GM19455 (cell line): ENCODE measurements around the gene LDLRAD4.
"Not testable (repeated sequence)": the region's sequence is repeated elsewhere in the genome, so short reads cannot be mapped to it uniquely, and the experiment has no call there.

Experiments
- ATAC-seq: cut with Tn5 transposase; IDR thresholded peaks from one replicate; pipeline ENCODE4 v1.9.1; 2021; ENCODE audit not compliant: unreplicated experiment

The LDLRAD4 gene

DNA sequence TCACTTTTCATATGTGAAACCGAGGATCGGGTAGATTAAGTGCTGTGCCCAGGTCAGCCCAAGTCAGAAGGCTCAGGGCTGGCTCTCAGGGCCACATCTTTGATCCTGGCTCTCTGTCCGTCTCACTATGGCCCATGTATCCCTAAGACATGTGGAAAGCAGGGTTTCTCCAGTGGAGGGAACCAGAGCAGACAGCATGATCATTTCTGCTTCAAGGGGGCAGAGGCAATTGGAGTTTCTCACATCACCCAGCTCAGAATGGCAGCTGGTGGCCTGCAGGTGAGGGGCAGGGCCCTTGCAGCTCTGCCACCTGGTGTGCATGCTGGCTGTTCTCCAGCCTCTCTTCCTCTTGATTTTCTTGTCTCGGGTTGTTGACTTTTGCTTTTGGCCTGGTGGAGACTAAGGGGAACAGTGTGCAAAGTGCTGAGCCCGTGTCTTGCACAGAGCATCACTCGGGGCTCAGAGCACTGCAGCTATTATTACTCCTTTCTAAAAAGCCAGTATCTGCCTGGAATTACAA lies 27.0 kb downstream of the LDLRAD4 start:
- ATAC-seq, result no peak

DNA sequence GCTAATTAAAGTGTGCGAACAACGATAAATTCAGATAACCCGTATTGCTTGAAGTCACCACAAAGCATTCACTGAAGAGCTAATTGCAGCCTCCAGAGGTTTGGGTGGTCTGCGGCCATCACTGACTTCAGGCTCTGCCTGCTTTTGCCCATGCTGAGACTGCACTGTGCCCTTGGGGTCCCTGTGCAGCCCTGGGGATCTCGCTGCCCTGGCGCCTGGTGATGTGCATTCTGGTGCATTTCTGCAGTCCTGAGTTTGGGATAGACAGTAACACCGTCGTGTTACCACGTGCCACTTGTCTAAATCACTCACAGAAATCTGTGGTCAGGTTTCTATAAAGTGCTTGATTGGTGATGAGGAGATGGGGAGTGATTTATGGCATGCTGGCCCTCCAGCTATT lies 27.6 kb downstream of the LDLRAD4 start:
- ATAC-seq, result no peak

DNA sequence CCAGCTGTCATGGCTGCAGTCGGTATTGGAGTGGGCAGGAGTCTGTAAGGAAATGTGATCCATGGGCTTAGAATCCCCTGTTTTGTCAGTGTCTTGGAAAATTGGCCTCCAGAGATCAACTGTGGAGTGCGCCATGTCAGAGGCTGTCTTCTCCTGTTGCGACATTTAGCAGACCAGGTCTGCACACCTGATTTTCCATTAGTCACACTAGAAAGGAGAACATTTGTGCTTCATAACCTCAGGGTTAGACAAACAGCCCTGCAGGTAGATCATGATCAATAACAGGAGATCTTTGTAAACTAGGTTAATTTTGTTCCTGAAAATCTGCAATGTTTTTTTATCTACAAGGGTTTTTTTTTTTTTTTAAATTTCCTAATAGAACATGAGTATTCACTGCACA lies 28.0 kb downstream of the LDLRAD4 start:
- no peak for ATAC-seq

DNA sequence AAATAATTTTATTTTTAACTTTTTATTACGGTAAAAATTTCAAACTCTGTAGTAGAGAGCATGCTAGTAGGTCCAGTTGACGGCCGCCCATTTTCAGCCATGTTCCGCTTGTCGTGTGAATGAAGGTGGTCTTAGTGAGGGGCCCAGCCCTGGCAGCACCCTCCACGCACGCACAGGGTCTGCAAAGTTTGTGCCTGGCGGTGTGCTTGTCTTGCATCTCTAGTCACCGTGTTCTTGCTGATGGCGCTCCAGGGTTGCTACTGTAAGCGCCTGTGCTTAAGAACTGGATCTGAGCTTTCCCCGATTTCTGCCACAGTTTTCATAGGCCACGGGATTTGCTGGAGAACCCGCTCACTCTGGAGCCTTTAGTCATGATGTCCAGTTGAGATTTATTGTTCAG lies 28.9 kb downstream of the LDLRAD4 start:
- ATAC-seq, result no peak

DNA sequence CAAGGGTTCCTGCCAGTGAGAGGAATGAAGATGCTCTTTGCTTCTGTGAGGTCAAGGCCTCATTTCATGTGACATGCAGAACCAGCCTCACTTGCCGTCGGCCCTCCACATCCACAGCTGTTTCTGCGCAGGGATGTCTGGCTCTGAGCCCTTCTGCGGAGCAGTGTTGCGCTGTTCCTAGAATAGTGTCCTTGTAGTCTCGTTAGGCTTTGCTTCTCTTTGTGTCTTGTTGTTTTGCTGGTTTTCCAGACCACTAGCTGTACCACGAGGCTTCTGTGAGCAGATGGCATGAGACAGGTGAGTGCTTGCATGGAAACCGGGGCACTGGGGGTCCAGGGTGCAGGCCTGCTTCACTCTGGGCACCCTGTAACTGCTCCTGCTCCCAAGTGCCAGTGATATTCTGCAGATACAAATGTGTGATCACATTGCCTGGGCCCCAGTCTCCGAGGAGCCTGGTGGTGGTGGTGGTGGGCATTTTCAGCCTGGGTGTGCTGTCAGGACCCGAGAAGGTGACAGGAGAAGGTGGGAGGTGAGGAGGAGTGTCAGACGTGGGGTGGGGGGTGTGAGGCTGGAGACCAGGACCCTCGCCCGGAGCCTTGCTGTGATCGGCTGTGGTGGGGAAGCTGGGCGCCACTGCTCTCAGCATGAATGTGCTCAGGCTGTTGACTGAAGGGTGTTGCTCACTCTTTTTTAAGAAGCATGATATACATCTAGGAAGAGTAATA lies 34.3 kb downstream of the LDLRAD4 start:
- ATAC-seq, result no peak

DNA sequence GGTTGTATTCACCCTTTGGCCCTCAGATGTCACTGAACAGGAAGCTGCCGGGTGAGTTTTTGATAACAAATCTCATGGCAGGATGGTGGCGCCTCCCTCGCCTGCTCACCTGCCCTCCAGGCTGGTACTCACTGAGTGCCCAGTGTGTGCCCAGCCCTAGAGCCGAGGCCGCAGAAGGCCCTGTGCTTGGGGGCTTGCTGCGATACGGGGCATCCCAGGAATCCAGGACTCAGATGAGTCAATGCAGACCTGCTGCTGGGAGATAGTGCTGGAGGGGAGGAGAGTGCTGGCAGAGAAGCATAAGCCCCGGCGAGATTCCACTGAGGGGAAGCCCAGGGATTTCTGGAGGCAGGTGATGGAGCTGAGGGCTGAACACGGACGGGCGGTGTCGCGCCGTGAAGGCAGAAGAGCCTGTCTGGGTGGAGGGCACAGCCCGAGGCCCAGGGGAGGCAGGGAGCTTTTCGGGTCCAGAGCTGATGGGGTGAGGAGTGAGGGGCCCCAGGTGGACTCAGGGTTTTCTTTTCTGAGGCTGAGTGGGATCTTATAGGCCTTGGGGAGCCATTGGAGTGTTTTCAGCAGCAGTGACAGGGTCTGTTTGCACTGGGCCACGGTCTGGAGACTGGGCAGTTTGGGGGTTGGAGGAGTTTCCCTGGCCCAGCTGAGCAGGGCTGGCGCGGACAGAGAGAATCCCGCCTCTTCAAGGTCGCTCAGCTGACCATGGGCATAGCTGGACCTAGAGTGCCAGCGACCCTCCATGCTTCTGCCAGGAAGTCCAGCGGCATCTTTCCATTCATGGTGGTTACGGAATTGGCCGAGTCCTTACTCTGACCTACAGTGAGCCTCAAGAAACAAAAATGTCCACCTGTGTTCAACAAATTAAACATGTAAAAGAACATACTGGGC lies 35.5 kb downstream of the LDLRAD4 start:
- ATAC-seq, result no peak

DNA sequence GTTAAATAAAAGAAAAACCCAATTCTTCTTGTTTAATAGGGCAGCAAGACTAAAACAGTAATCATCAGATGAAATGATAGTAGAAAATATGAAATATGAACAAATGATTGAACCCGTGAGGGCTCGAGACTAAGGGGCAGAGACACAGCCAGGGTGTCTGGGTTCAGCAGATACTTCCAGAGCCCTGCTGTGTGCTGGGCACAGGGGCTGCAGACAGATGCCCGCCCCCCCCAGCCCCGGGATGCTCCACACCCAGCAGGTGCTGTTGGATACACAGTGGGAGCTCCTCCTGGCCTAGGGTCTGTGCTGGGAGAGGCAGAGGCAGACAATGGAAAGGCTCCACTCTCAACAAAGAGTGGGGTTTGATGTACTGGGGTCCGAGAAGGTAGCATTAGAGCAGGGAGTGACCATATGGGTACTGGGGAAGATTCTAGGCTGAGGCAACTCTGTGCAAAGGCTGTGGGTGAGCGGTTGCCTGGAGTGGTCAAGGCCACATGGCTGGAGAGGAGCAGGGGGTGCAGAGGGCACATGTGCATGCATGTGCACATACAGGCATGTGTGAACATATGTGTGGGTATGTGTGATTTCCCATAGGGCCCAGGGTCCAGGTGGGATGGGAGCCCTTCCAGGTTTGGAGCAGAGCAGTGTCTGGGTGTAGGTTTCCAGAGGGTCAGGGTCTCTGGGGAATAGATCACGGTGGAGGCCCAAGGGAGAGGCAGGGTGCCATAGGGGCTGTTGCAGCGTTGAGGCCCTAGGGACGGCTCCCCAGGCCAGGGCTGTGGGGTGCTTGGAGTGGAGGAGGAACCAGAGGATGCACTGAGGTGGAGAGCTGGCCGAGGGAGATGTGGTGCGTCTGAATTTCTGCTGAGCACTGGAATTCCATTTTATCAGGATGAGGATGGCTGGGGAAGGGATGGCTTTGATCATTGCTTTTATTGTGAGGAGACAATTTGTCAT lies 36.7 kb downstream of the LDLRAD4 start:
- ATAC-seq, result no peak

DNA sequence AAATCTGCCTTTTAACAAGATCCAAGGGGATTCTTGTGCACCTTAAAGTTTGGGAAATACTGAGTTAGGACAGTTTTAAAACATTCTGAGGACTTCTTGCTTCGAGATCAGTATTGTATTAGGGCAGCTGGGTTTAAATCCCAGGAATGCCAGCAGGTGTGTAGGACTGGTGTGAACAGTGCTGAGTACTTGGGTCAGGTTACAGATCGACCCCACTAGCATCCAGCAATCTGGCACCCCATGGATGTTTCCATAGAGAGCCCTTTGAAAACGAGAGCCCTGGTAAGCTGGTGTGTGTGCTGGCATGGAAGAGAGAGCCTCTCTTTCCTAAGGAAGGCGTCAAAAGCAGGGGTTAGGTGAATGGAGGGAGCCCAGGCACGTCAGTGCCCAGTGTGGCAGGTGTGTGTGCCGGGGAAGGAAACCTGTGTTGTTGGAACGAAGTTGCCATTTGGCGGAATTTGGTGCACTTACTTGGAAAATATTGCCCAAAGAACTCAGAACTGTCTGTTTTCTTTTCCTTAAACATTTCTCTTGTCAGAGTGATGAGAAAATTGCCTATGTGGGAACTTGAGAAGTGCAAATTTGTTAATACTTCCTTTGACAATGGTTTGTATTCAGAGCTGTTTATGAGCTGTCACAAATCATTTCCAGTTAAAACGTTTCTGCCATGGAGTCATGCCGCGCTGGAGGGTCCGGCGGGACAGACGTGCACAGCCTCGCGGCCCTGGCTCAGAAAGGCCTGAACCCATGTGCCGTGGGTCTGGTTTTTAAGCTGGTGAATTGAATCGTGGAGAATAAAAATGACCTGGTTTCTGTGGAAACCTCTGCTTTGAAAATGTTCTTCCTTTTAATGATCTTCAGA lies 38.1 kb downstream of the LDLRAD4 start:
- no peak for ATAC-seq

DNA sequence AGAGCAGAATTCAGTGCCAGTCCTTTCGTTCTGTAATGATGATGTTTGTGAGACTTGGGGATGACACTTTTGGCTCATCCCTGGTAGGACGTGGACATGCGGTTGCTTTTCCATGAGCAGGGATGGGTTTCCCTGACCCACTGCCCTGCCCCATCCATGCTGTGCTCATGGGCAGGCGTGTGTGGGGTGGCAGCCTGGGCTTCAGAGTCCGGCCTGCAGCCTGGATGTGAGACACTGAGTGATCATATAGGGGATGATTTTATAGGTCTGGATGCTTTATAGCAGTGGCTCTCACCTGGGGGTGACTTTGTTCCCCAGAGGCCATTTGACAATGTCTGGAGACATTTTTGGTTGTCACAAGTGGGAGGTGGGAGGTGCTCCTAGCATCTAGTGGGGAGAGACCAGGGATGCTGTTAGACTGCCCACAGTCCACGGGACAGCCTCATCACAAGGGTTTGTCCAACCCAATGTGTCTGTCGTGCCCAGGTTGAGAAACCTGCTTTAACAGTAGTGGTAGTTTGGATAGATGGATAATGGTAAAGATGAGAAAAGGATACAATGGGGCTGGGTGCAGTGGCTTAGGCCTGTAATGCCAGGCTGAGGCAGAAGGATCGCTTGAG lies 38.9 kb downstream of the LDLRAD4 start:
- no peak for ATAC-seq

DNA sequence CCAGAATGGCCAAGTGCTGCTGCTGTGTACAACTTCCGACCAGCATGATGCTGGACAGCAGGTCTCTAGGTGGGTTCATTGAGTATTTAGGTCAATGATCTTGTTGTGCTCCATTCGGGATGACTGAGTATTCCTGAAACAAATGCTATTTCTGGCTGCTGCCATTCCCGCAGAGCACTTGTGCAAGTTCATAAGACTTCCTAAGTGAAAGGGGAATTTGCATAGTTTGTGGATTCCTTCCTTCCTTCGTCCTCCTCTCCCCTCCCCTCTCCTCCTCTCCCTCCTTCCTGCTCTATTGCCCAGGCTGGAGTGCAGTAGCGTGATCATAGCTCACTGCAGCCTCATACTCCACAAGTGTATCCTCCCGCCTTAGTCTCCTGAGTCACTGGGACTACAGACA lies 40.4 kb downstream of the LDLRAD4 start:
- ATAC-seq, result no peak

DNA sequence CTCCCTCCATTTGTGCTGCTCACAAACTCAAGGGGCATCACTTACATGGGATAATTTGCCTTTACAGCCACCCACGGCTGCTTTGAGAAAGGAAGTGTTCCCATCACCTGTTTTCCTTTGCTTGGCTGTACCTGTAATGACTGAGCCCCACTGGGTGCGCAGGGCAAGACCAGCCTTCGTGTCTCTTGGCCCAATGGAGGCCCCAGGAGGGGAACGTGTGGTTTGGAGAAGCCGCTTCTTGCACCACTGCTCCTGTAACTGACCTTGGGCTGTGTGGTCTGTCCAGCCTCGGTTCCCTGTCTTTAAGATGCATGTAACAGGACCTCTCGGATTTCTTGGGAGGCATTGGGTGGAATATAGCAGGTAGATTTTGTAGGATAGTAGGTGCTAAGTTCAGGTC lies 41.1 kb downstream of the LDLRAD4 start:
- ATAC-seq, result no peak

DNA sequence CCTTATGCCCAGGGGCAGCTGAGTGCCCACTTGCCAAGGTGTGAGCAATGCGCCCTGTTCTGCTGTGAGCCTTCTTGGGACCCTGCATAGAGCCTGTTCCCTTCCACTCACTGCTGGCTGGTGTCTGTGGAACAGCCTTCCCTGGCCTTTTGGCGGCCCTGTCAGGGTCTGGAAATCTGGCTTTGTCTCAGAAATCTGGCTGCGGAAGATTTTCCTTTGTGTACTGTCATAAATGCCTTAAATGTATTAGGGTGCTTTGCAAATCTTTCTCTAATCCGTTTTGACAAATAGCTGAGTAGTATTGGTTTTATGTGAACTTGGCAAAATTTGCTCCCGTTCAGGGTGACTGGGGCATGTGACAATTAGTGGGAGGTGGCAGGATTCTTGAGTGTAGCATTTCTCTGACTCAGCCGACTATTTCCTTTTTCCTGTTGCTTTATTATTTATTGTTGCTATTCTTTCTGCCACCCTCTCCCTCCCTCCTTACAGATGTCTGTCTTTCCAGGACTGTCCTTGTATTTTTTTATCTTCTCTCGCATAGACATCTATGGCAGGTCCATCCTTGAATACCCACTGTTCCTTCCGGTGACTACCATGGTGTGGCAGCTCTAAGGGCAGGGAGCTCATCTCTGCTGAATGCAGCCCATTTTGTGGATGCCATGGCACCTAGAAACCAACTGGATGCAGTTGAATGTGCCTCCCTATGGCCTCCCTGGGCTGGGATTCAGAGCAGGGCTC lies 41.8 kb downstream of the LDLRAD4 start:
- ATAC-seq, result no peak

DNA sequence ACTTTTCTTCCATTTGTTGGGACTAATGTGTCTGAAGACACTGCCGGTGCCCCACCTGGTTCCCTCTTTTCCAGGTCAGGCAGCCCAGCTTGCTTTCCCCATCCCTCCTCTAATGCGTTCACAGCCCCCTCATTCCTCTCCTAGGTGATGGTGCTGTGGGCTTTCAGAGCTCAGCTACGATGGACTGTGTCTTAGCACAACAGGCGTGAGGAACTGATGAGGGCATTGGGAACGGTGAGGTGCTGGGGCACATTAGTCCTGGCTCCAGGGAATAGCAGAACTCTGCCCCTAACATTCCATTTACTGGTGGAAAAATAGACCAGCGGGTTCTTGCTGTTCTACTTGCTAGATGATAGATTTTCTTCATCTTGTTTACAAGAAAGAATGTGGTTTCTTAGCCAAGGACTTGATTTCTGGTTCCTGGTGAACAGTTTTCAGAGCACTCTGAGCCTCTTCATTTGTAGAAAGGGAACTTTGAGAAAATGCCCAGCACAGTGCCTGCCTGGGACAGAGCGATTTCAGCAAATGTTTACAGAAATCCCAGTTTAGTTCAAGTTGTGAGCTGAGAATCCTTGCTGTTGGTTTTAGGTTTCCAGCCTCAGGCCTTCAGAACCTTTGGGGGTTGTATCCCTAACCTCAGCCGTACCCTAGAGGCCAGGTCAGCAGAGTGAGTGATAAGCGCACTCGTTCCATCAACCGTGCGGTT lies 42.5 kb downstream of the LDLRAD4 start:
- ATAC-seq, result no peak

DNA sequence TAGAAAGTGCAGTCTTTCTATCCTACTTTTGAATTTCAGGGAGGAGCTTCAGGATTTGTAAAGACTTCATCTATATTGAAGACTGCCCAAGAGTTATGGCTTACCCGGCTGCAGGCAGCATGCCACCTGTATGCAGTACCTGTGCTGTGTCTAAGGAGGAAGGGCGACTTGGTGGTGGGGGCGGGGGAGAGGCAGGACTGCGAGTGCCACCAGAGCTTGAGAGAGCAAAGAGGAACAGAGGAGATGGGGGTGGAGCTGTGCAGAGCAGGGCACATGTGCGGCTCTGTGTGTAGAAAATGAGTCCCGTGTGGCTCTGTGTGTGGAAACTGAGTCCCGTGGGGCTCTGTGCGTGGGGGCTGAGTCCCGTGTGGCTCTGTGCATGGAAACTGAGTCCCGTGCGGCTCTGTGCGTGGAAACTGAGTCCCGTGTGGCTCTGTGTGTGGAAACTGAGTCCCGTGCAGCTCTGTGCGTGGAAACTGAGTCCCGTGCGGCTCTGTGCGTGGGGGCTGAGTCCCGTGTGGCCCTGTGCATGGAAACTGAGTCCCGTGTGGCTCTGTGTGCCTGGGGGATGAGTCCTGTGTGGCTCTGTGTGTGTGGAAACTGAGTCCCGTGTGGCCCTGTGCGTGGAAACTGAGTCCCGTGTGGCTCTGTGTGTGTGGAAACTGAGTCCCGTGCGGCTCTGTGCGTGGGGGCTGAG lies 43.2 kb downstream of the LDLRAD4 start:
- ATAC-seq, result no peak

DNA sequence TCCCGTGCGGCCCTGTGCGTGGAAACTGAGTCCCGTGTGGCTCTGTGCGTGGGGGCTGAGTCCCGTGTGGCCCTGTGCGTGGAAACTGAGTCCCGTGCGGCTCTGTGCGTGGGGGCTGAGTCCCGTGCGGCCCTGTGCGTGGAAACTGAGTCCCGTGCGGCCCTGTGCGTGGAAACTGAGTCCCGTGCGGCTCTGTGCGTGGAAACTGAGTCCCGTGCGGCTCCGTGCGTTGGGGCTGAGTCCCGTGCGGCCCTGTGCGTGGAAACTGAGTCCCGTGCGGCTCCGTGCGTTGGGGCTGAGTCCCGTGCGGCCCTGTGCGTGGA lies 43.8 kb downstream of the LDLRAD4 start:
- not testable (repeated sequence) for ATAC-seq

DNA sequence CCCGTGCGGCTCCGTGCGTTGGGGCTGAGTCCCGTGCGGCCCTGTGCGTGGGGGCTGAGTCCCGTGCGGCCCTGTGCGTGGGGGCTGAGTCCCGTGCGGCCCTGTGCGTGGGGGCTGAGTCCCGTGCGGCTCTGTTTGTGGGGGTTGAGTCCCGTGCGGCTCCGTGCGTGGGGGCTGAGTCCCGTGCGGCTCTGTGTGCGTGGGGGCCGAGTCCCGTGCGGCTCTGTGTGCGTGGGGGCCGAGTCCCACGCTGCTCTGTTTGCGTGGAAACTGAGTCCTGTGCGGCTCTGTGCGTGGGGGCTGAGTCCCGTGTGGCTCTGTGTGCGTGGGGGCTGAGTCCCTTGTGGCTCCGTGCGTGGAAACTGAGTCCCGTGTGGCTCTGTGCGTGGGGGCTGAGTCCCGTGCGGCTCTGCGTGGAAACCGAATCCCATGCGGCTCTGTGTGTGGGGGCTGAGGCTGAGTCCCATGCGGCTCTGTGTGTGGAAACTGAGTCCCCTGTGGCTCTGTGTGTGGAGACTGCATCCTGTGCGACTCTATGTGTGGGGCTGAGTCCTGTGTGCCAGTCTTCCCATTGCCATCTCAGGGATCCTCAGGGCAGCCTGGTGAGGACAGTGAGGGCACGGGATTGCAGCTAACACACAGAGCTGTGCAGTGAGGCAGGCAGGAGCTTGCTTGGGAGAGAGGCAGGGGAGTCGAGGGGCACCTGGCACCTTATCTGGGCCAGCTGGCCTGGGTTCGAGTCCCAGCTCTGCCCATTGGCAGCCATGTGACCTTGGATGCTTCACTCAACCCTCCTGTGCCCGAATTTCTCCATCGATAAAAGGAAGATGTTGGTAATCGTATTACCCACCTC lies 44.5 kb downstream of the LDLRAD4 start:
- ATAC-seq, result no peak
